ENCODE measurements around the gene RFTN1.

DNA sequence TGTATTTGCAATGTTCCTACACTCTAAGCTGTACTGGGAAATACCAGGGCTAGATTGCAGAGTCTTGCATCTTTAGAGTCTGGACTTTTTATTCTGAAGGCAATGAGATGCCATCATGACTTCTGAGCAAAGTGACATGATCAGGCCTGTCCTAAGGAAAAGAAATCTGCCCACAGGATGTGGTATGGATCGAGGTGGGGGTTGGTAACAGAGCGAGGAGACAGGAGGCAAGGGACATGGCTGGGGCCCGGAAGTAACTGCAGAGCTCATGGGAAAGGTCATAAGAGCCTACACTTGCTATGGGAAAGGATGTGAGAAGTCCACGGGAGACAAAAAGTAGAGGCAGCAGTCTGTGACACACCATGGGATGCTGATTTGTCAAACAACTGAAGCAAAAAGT is 126.9 kb downstream of the RFTN1 start:
- no peak for TF ChIP-seq EZH2 (IDR thresholded peaks at IDR 0.05; ENCODE audit: low read length, missing control alignments)
- TF ChIP-seq, protein P1, sequence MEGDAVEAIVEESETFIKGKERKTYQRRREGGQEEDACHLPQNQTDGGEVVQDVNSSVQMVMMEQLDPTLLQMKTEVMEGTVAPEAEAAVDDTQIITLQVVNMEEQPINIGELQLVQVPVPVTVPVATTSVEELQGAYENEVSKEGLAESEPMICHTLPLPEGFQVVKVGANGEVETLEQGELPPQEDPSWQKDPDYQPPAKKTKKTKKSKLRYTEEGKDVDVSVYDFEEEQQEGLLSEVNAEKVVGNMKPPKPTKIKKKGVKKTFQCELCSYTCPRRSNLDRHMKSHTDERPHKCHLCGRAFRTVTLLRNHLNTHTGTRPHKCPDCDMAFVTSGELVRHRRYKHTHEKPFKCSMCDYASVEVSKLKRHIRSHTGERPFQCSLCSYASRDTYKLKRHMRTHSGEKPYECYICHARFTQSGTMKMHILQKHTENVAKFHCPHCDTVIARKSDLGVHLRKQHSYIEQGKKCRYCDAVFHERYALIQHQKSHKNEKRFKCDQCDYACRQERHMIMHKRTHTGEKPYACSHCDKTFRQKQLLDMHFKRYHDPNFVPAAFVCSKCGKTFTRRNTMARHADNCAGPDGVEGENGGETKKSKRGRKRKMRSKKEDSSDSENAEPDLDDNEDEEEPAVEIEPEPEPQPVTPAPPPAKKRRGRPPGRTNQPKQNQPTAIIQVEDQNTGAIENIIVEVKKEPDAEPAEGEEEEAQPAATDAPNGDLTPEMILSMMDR (conservative IDR thresholded peaks at IDR 0.05 in 1 of 2, IDR thresholded peaks at IDR 0.05 in 1 of 2; ENCODE audit: low read depth in 1 of 2, low read length in 2 of 2) = no peak
